Skin epidermis (tissue), 12 donors: ENCODE results near the gene NEAT1.
A peak's percentile ranks its signal among the peaks of the same experiment; 100 is the strongest.

Experiments used
- H3K27ac ChIP-seq, 21 experiments: fragments of 200-600 bp; sonication (generic) in 11 of 21; one replicate each; pipeline ENCODE4 v1.5.0; 2020; ENCODE audit warnings: mild to moderate bottlenecking in 3 of 21, inconsistent platforms in 2 of 21, moderate library complexity in 2 of 21
- H3K4me3 ChIP-seq, 7 experiments: fragments of 200-600 bp; sonication (generic) in 2 of 7; one replicate each; pipeline ENCODE4 v1.5.0; 2020; ENCODE audit warnings: inconsistent platforms in 2 of 7, mild to moderate bottlenecking in 2 of 7, moderate library complexity in 1 of 7

NEAT1 gene

GRCh38 chr11:65422633-65423515 is at the start of gene NEAT1:
Gene NEAT1 (plus strand): TSS chr11:65422798.
- H3K4me3 ChIP-seq, result peak within 1 kb of the TSS; percentile 55 to 79 (median 74)
- H3K27ac ChIP-seq, result peak within 1 kb of the TSS; percentile 98 to 100 (median 100)

GRCh38 chr11:65373839-65374580 is 48.6 kb upstream of the NEAT1 start:
- H3K4me3 ChIP-seq, result no peak overlapping the region
- H3K27ac ChIP-seq, result no peak overlapping the region

GRCh38 chr11:65375012-65375411 is 47.6 kb upstream of the NEAT1 start:
- H3K27ac ChIP-seq, result peak overlapping the region in 1 of 21 experiments; percentile 24
- no peak overlapping the region for H3K4me3 ChIP-seq

GRCh38 chr11:65376138-65376713 is 46.4 kb upstream of the NEAT1 start:
- Histone ChIP-seq H3K4me3 (no peak overlapping the region), H3K27ac (no peak overlapping the region)

- Histone ChIP-seq H3K4me3 (no peak overlapping the region), H3K27ac (peak overlapping the region in 3 of 21 experiments; percentile 17 to 73 (median 68))
Measured at GRCh38 chr11:65377036-65377435, 45.6 kb upstream of the NEAT1 start.

GRCh38 chr11:65377777-65378176 is 44.8 kb upstream of the NEAT1 start:
- peak overlapping the region in 10 of 21 experiments; percentile 15 to 73 (median 48) for H3K27ac ChIP-seq
- H3K4me3 ChIP-seq, result no peak overlapping the region

GRCh38 chr11:65378208-65378927 is 44.2 kb upstream of the NEAT1 start:
- Histone ChIP-seq H3K4me3 (no peak overlapping the region), H3K27ac (peak overlapping the region in 10 of 21 experiments; percentile 15 to 73 (median 48))

GRCh38 chr11:65378928-65379638 is 43.5 kb upstream of the NEAT1 start:
- Histone ChIP-seq H3K4me3 (no peak overlapping the region), H3K27ac (peak overlapping the region in 7 of 21 experiments; percentile 1 to 96 (median 32))

- Histone ChIP-seq H3K27ac (peak overlapping the region in 9 of 21 experiments; percentile 1 to 99 (median 95)), H3K4me3 (no peak overlapping the region)
Measured at GRCh38 chr11:65379698-65380459, 42.7 kb upstream of the NEAT1 start.

- no peak overlapping the region for H3K4me3 ChIP-seq
- H3K27ac ChIP-seq, result peak overlapping the region in 15 of 21 experiments; percentile 87 to 99 (median 97)
Measured at GRCh38 chr11:65380460-65381119, 42.0 kb upstream of the NEAT1 start.

- Histone ChIP-seq H3K4me3 (peak overlapping the region; percentile 15 to 44 (median 38)), H3K27ac (peak overlapping the region; percentile 77 to 99 (median 96))
Measured at GRCh38 chr11:65381716-65382032, 40.9 kb upstream of the NEAT1 start.

GRCh38 chr11:65382033-65382803 is 40.4 kb upstream of the NEAT1 start, which contains the start of gene SLC25A45:
Gene SLC25A45 (minus strand): TSS chr11:65382646. CDS start chr11:65381951, 695 bp downstream.
- peak within 1 kb of the TSS; percentile 15 to 44 (median 38) for H3K4me3 ChIP-seq

GRCh38 chr11:65382804-65383368 is 39.7 kb upstream of the NEAT1 start:
- Histone ChIP-seq H3K27ac (peak overlapping the region; percentile 67 to 99 (median 96)), H3K4me3 (peak overlapping the region; percentile 15 to 44 (median 38))

More at GRCh38 chr11:65382033-65382803, 40.4 kb upstream of the NEAT1 start, which contains the start of gene SLC25A45:
- peak within 1 kb of the TSS; percentile 77 to 99 (median 96) for H3K27ac ChIP-seq

- Histone ChIP-seq H3K4me3 (no peak overlapping the region), H3K27ac (peak overlapping the region in 17 of 21 experiments; percentile 15 to 99 (median 97))
Measured at GRCh38 chr11:65383778-65384177, 38.8 kb upstream of the NEAT1 start.

GRCh38 chr11:65384301-65384889 is 38.2 kb upstream of the NEAT1 start:
- Histone ChIP-seq H3K27ac (peak overlapping the region in 19 of 21 experiments; percentile 10 to 99 (median 97)), H3K4me3 (no peak overlapping the region)
